Measurements from ENCODE around the gene CSRNP3.

- no peak for TF ChIP-seq CTCF (IDR thresholded peaks at IDR 0.05; ENCODE audit: poor library complexity)
- TF ChIP-seq EZH2 (IDR thresholded peaks at IDR 0.05; ENCODE audit: borderline replicate concordance), result no peak
Observed at GRCh38 chr2:165639504-165639903, 170.0 kb downstream of the CSRNP3 start.

Measured in hepatocyte (in vitro differentiated cells).